ENCODE measurements around the gene NDUFA8. TPM values are rescaled to one million over a fixed set of nuclear protein-coding genes. Genes with fewer than 3 reads are reported as not detected.

Gene NDUFA8
- total RNA-seq, 4 donors from 2014 or later, result 17.3 to 41.3 (median 32.2) TPM

DNA sequence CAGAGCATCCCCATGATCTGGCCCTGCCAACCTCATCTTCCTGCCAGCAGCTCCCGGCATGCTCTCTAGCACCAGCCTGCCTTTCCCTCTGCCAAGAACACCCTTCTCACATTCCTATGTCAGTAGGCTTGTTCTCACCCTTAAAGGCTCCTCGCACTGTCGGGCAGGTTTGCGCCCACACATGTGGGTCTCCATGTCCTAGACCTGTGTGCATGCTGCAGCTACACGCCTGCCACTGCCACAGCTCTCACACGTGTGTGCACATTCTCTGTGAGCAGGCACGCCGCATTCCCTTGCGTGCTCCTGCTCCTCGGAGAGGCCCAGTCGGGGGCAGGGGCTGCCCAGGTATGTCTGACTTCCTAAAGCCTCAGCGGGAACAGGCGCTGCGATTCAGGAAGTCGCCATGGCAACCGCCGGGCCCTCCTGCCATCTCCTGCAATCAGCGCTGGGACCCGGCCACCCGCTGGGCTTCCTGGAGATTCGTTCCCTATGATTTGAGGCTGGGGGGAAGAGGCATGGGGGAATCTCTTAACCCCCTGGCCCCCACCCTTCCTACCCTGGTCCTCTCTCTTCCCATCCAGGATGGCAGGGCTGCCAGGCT, 28.1 kb downstream of the NDUFA8 start:
- H3K9me3 ChIP-seq, result no peaks in the 10 kb centered on the region
- no peaks in the 10 kb centered on the region for H3K36me3 ChIP-seq
- no peak for TF ChIP-seq POLR2A (IDR thresholded peaks at IDR 0.05)
- TF ChIP-seq, protein P1, sequence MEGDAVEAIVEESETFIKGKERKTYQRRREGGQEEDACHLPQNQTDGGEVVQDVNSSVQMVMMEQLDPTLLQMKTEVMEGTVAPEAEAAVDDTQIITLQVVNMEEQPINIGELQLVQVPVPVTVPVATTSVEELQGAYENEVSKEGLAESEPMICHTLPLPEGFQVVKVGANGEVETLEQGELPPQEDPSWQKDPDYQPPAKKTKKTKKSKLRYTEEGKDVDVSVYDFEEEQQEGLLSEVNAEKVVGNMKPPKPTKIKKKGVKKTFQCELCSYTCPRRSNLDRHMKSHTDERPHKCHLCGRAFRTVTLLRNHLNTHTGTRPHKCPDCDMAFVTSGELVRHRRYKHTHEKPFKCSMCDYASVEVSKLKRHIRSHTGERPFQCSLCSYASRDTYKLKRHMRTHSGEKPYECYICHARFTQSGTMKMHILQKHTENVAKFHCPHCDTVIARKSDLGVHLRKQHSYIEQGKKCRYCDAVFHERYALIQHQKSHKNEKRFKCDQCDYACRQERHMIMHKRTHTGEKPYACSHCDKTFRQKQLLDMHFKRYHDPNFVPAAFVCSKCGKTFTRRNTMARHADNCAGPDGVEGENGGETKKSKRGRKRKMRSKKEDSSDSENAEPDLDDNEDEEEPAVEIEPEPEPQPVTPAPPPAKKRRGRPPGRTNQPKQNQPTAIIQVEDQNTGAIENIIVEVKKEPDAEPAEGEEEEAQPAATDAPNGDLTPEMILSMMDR (IDR thresholded peaks at IDR 0.05), result no peak
- DNase-seq, result peak in 1 of 3 donors; percentile 25
- no peak overlapping the region for H3K4me3 ChIP-seq
- H3K4me1 ChIP-seq, result peaks cover 0 to 6% (median 2%) of the 10 kb centered on the region in 4 donors
- H3K27me3 ChIP-seq, result peaks cover 0 to 4% of the 10 kb centered on the region in 2 donors
- no peak overlapping the region for H3K27ac ChIP-seq

DNA sequence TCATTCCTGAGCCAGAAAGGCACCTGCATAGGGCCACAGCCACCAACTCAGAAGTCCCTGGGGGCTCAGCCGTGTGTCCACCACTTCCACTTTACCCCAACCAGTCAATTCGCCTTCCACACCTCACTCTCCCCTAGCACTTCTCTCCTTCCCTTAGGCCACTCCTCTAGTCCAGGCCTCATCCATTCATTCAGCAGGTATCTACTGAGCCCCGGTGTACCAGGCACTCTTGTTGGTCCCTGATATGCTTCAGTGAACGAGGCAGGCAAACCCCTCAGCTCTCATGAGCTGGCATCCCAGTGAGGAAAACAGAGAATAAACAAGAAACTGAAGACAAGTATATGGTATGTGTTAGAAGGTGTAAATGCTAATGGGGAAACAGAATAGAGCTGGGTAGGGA, 28.7 kb downstream of the NDUFA8 start:
- Histone ChIP-seq H3K27me3 (peaks cover 0 to 7% of the 10 kb centered on the region in 2 donors), H3K27ac (no peak overlapping the region), H3K9me3 (no peaks in the 10 kb centered on the region), H3K4me3 (no peak overlapping the region), H3K36me3 (no peaks in the 10 kb centered on the region), H3K4me1 (peaks cover 0 to 13% (median 4%) of the 10 kb centered on the region in 4 donors)
- peak in 1 of 3 donors; percentile 22 for DNase-seq
- TF ChIP-seq, protein P1 (IDR thresholded peaks at IDR 0.05), result no peak
- TF ChIP-seq POLR2A (IDR thresholded peaks at IDR 0.05), result no peak

DNA sequence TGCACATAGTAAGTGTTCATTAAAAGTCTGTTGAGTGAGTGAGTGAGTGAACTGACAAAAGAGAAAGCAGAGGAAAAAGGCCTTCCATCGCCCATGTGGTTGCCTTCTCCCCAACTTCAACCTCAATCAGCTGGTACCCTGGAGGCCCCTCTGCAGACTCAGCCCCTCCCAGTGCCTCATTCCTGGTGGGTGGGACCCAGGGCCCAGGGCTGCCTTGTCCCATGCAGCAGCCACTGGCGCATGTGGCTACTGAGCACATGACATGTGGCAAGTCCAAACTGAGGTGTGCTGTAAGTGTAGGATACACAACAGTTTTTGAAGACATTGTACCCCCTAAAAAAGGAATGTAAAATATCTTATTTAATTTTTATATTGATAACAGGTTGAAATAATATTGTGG, 29.6 kb downstream of the NDUFA8 start:
- Histone ChIP-seq H3K4me3 (no peak overlapping the region), H3K4me1 (peaks cover 0 to 13% (median 4%) of the 10 kb centered on the region in 4 donors), H3K9me3 (no peaks in the 10 kb centered on the region), H3K36me3 (no peaks in the 10 kb centered on the region), H3K27me3 (peaks cover 0 to 7% of the 10 kb centered on the region in 2 donors), H3K27ac (no peak overlapping the region)
- peak in 1 of 3 donors; percentile 28 for DNase-seq
- TF ChIP-seq, protein P1 (IDR thresholded peaks at IDR 0.05), result no peak
- TF ChIP-seq POLR2A (IDR thresholded peaks at IDR 0.05), result no peak

GRCh38 chr9:122128969-122129343, 30.6 kb downstream of the NDUFA8 start:
- no peak overlapping the region for H3K4me3 ChIP-seq
- DNase-seq, result no peak
- no peaks in the 10 kb centered on the region for H3K9me3 ChIP-seq
- no peak overlapping the region for H3K27ac ChIP-seq
- H3K27me3 ChIP-seq, result peaks cover 0 to 7% of the 10 kb centered on the region in 2 donors
- H3K36me3 ChIP-seq, result no peaks in the 10 kb centered on the region
- TF ChIP-seq, protein P1 (IDR thresholded peaks at IDR 0.05), result no peak
- no peak for TF ChIP-seq POLR2A (IDR thresholded peaks at IDR 0.05)
- peaks cover 0 to 13% (median 4%) of the 10 kb centered on the region in 4 donors for H3K4me1 ChIP-seq

- TF ChIP-seq POLR2A (IDR thresholded peaks at IDR 0.05), result no peak
- TF ChIP-seq, protein P1 (IDR thresholded peaks at IDR 0.05), result no peak
- peak in 1 of 3 donors; percentile 45 for DNase-seq
- Histone ChIP-seq H3K4me3 (no peak overlapping the region), H3K4me1 (peaks cover 0 to 13% (median 4%) of the 10 kb centered on the region in 4 donors), H3K9me3 (no peaks in the 10 kb centered on the region), H3K36me3 (no peaks in the 10 kb centered on the region), H3K27me3 (peaks cover 0 to 7% of the 10 kb centered on the region in 2 donors), H3K27ac (no peak overlapping the region)
Observed at GRCh38 chr9:122128007-122128968, 31.3 kb downstream of the NDUFA8 start.
